GM13977 (cell line): ENCODE results near the gene TSPAN4.

Experiments
- DNase-seq: peaks from one replicate; pipeline ENCODE4 v3.0.0; 2012; ENCODE audit warnings: low spot score
- CTCF ChIP-seq: IDR thresholded peaks from 2 replicates; pipeline ENCODE4 v1.5.1; 2012; ENCODE audit warnings: mild to moderate bottlenecking, control low read depth; ENCODE audit not compliant: insufficient read depth; ENCODE audit errors: extremely low read depth, missing control alignments
- in situ Hi-C: fragments of 300-500 bp; cut with MboI; formaldehyde crosslinking; loops from one replicate; pipeline ENCODE4 v1.12.0; 2022; ENCODE audit warnings: low sequenced_read_pairs, low pct_unique_long_range_greater_than_20kb, mixed read lengths, inconsistent platforms; ENCODE audit not compliant: unreplicated experiment

TSPAN4 gene

GRCh38 chr11:901452-902061 lies 58.9 kb downstream of the TSPAN4 start:
- no peak for DNase-seq
- in situ Hi-C loops, result no loop called here
- no peak for TF ChIP-seq CTCF

- in situ Hi-C loops, result no loop called here
- TF ChIP-seq CTCF, result no peak
- no peak for DNase-seq
Observed at GRCh38 chr11:904380-904779, 61.7 kb downstream of the TSPAN4 start.

GRCh38 chr11:905952-906351 lies 63.3 kb downstream of the TSPAN4 start:
- in situ Hi-C loops, result no loop called here
- no peak for DNase-seq
- TF ChIP-seq CTCF, result no peak

- in situ Hi-C loops, result no loop called here
- TF ChIP-seq CTCF, result no peak
- DNase-seq, result no peak
Observed at GRCh38 chr11:907668-908067, 65.0 kb downstream of the TSPAN4 start.

DNA sequence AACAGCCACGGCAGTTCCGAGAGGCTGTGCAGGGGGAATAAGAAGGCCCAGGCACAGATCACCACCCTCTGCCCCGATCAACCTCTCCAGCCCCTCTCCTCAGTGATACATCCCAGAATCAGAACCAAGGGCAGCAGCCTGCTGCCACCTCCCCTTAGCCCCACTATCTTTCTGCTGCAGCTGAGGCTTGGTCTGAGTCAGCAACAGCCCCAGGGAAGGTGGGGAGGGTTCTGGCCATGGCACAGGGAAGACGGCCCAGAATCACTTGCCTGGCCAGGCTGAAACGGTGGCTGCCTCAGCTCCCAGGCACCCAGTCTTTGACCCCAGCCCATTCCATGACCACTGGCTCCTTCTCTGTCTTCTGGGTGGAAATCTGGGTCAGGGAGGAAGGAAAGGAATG lies 65.6 kb downstream of the TSPAN4 start:
- TF ChIP-seq CTCF, result no peak
- in situ Hi-C loops, result no loop called here
- no peak for DNase-seq

- DNase-seq, result no peak
- in situ Hi-C loops, result no loop called here
- TF ChIP-seq CTCF, result no peak
Observed at GRCh38 chr11:909406-909805, 66.8 kb downstream of the TSPAN4 start.
